HL-60 (cell line): ENCODE measurements around the gene RHOH.

ENCODE experiments used
- GABPA ChIP-seq: IDR thresholded peaks from 2 replicates; pipeline ENCODE4 v1.6.1; 2012; ENCODE audit warnings: low read depth
- POLR2AphosphoS5 ChIP-seq: IDR thresholded peaks from 2 replicates; pipeline ENCODE4 v1.6.1; 2012; ENCODE audit warnings: low read depth
- TF ChIP-seq, protein P1 (sequence below): IDR thresholded peaks from one replicate; pipeline ENCODE4 v1.5.1; 2011; ENCODE audit warnings: low read length, control low read depth, inconsistent platforms; ENCODE audit not compliant: insufficient read depth
- TF ChIP-seq, protein P2 (sequence below): IDR thresholded peaks from 2 replicates; pipeline ENCODE4 v1.6.1; 2012; ENCODE audit warnings: low read depth; ENCODE audit not compliant: insufficient replicate concordance

DNA sequence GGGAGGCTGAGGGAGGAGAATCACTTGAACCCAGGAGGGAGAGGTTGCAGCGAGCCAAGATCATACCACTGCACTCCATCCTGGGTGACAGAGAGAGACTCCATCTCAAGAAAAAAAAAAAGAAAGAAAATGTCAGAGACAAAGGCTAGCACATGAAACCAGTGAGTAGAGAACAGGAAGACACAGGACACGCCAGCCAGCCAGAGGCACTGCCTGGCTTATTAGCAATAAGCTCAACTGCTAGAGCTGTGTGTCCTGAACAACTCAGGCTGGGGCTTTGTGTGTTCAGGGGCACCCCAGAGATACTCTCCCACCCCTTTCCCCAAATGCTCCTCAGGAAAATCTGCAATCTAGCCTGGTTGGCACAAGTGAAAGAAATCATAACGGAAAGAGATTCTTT, 60.0 kb downstream of the RHOH start:
- TF ChIP-seq, protein P1, sequence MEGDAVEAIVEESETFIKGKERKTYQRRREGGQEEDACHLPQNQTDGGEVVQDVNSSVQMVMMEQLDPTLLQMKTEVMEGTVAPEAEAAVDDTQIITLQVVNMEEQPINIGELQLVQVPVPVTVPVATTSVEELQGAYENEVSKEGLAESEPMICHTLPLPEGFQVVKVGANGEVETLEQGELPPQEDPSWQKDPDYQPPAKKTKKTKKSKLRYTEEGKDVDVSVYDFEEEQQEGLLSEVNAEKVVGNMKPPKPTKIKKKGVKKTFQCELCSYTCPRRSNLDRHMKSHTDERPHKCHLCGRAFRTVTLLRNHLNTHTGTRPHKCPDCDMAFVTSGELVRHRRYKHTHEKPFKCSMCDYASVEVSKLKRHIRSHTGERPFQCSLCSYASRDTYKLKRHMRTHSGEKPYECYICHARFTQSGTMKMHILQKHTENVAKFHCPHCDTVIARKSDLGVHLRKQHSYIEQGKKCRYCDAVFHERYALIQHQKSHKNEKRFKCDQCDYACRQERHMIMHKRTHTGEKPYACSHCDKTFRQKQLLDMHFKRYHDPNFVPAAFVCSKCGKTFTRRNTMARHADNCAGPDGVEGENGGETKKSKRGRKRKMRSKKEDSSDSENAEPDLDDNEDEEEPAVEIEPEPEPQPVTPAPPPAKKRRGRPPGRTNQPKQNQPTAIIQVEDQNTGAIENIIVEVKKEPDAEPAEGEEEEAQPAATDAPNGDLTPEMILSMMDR, result no peak
- TF ChIP-seq, protein P2, sequence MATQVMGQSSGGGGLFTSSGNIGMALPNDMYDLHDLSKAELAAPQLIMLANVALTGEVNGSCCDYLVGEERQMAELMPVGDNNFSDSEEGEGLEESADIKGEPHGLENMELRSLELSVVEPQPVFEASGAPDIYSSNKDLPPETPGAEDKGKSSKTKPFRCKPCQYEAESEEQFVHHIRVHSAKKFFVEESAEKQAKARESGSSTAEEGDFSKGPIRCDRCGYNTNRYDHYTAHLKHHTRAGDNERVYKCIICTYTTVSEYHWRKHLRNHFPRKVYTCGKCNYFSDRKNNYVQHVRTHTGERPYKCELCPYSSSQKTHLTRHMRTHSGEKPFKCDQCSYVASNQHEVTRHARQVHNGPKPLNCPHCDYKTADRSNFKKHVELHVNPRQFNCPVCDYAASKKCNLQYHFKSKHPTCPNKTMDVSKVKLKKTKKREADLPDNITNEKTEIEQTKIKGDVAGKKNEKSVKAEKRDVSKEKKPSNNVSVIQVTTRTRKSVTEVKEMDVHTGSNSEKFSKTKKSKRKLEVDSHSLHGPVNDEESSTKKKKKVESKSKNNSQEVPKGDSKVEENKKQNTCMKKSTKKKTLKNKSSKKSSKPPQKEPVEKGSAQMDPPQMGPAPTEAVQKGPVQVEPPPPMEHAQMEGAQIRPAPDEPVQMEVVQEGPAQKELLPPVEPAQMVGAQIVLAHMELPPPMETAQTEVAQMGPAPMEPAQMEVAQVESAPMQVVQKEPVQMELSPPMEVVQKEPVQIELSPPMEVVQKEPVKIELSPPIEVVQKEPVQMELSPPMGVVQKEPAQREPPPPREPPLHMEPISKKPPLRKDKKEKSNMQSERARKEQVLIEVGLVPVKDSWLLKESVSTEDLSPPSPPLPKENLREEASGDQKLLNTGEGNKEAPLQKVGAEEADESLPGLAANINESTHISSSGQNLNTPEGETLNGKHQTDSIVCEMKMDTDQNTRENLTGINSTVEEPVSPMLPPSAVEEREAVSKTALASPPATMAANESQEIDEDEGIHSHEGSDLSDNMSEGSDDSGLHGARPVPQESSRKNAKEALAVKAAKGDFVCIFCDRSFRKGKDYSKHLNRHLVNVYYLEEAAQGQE, result no peak
- TF ChIP-seq POLR2AphosphoS5 (no peak), GABPA (no peak)
